ENCODE measurements around the gene S100A6.

The S100A6 gene

GRCh38 chr1:153493343-153493960 lies 42.3 kb downstream of the S100A6 start:
- no peak for DNase-seq

GRCh38 chr1:153490272-153491051 lies 45.3 kb downstream of the S100A6 start:
- DNase-seq: peak; percentile 92

GRCh38 chr1:153488731-153489130 lies 47.1 kb downstream of the S100A6 start:
- no peak for DNase-seq

GRCh38 chr1:153487707-153488106 lies 48.1 kb downstream of the S100A6 start:
- no peak for DNase-seq

GRCh38 chr1:153485863-153486262 lies 49.9 kb downstream of the S100A6 start:
- peak; percentile 95 for DNase-seq

Data from NCI-H2029 treated with DMSO at 0.1 percent for 48 hours (cell line).